Activated CD4-positive, alpha-beta T cell treated with anti-CD3 and anti-CD28 coated beads, Interleukin-2, amount 50 U/mL, for 1 hour (primary cell): Measurements from ENCODE around the gene ZSCAN5A.
"Not testable (repeated sequence)": the region's sequence is repeated elsewhere in the genome, so short reads cannot be mapped to it uniquely, and the experiment has no call there.

Source experiments
- DNase-seq: peaks from one replicate; pipeline ENCODE4 v3.0.0-alpha.2; 2020

ZSCAN5A gene, protein sequence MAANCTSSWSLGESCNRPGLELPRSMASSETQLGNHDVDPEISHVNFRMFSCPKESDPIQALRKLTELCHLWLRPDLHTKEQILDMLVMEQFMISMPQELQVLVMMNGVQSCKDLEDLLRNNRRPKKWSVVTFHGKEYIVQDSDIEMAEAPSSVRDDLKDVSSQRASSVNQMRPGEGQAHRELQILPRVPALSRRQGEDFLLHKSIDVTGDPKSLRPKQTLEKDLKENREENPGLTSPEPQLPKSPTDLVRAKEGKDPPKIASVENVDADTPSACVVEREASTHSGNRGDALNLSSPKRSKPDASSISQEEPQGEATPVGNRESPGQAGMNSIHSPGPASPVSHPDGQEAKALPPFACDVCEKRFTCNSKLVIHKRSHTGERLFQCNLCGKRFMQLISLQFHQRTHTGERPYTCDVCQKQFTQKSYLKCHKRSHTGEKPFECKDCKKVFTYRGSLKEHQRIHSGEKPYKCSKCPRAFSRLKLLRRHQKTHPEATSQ

DNA sequence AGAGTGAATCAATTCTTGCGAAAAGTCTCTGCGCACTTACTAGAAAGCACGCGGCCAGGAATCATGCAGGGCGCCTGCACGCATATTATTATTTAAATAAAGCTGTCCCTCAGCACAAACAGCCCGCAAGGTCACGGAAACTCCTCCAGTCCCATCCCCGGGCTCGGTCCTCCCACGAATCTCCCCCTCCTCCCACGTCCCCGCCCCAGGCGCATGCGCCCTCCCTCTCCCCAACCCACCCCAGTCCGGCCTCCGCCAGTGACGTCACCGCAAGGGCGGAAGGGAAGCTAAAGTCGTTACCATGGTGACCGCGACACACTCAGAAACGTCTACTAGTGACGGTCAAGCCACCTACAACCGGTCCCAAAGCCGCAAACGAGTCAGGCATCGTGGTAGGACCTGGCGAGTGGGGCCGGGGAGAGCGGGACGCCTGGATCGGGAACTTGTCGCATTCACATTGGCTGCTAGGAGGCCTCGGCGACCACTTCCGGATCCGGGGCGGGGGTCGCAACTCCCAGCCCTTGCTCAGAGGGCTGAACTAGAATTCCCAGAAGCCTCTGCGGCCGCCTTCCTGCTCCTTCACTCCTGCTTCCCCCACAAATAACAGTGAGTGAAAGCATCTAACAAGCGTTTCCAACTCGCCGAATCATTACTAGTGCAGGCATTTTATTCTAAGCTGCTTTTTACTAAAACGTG is at the start of gene ZSCAN5A:
ZSCAN5A (minus strand) TSS at position 459 of the 696 bp plus-strand sequence. CDS start 89,793 bp downstream, outside the sequence.
- DNase-seq: peak; percentile 98

DNA sequence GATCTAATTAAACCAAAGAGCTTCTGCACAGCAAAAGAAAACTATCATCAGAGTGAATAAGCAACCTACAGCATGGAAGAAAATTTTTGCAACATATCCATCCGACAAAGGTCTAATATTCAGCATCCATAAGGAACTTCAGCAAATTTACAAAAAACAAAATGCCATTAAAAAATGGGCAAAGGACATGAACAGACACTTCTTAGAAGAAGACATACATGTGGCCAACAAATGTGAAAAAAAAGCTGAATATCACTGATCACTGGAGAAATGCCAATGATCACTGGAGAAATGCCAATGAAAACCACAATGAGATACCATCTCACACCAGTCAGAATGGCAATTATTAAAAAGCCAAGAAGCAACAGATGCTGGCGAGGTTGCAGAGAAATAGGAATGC is 46.2 kb upstream of the ZSCAN5A start:
- DNase-seq: no peak

DNA sequence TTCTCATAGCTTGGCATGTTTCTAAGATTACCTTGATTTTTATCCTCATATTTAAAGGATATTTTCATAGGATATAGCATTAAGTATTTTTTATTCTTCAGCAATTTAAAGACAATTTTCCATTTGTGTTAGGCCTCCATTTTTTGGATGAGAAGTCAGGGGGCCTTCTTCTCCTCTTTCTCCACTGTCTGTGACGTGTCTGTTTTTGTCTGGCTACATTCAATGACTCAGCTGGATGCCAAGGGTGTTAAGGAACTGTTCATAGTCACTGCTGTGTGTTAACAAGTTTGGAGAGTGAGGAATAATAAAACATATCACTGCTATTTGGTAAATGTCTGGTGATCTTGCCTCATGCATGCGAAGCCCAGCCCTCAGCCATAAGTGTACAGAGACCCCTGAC is 42.3 kb upstream of the ZSCAN5A start:
- DNase-seq: no peak

DNA sequence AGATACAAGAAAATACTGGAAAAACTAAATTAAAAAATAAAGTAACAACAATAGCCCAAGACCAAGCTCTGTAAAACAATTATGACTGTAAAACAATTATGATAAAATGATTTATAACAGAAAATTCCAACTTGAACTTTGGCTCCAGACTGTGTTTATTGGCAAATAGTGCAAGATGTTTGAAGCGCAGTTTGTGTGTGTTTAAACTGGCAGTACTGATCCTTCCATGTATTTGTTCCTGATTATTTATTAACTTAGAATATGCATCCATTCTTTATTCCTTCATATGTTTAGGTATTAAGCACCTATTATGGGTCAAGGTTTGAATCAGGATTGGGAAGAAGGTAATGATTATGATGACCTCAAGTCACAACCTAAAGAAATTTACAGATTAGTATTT is 40.9 kb upstream of the ZSCAN5A start:
- DNase-seq: no peak

DNA sequence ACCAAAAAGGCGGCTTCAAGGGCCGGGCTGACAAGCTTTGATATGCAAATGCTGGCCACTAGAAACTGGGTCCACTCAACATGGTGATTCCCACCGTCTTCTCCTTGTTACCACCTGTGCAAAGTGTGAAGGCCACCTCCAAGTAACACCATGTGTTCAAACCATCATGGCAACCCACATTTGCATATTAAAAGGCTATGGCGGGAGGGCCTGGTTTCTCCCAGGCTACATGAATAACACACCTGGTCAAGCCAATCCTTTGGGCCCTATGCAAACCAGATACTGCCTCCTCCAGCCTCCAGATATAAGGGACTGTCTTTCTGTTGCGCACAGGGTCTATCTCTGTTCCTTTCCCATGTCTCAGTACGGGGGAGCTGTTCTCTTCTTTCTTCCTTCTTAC is 36.6 kb upstream of the ZSCAN5A start:
- no peak for DNase-seq

DNA sequence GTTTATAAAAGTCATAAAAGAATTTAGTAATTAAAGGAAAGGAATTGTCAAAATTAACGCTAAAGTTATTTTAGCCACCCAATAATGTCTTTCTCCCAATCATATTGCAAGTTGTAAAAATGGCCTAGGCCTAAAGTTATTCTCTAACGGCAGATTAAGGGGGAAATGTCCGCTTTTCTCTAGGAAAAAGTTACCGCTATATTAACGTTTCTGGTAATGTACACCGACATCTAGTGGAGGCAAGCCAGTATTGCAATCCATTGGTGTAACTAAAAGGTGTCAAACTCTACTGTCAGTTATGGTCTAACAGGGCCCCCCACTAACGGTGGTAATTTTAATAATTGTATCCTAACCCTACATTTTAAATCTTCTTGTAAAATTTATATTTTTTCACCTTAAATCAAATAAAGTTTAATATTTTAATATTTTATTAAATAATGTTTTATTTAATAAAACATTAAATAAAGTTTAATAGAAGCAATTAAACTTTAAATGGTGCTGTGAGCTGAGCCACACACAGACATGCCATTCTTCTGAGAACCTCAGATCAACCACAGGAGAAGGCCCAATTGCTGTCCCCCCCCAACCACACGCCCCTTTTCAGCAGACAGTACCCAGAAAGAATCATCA is 35.9 kb upstream of the ZSCAN5A start:
- DNase-seq: peak; percentile 36

DNA sequence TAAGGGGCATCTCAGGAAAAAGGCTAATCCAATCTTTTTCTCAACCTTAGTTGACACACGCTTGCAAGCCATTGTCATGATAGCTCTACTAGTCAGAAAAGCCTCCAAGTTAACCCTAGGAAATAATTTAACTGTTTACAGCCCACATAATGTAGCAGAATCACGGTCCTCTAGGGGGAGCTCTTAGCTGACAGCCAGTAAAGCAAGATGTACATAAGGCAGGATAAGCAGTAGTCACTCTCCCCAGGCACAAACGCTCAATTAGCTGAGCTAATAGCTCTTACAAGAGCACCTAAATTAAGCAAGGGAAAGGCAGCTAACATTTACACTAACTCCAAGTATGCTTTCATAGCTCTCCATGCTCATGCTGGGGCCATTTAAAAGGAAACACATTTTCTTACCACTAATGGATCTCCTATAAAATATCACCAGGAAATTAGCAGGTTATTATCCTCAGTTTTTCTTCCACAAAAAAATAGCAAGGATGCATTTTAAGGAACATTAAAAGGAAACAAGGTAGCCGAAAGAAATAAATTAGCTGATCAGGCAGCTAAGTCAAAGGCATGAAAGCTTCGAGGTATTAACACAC is 33.7 kb upstream of the ZSCAN5A start:
- no peak for DNase-seq

DNA sequence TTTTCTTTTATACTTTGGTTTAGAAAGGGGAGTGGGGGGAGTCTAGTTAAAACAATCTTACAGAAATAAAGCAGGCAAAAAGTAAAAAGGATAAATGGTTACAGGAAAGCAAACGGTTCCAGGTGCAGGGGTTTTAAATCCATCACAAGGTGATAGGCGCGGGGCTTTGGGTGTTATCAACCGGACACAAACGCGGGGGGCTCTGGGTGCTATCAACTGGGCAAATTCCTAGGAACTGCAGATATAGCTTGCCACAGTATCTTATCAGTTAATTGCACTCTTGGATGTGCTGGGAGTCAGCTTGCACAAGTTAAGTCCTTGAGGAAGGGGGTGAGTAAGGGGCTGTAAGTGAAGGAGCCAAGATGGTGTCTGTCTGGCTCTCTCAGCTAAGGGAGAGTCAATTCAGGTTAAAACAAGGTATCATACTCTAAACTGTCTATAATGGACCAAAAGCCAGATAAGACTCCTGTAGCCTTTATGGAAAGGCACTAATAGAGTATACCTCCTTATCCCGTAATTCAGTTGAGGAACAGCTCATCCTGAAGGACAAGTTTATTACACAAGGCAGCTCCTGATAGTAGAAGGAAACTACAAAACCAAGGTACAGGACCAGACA is 32.6 kb upstream of the ZSCAN5A start:
- no peak for DNase-seq

DNA sequence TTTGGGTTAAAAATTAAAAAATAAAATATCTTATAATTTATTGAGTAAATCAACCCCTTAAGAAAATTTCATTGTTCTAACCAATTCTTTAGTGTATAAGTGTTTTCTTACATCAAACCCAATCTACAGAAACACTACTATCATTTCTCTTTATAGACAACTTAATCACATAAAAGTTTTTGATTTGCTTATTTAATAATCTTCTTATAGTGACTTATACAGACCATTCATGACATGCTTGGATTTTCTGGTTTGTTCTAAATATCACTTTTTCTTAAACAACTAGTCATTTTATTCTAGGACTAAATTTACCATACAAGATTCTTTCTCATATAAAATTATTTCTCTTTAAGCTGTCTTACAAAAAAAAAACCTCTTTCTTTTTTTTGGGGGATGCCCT is 27.3 kb upstream of the ZSCAN5A start:
- DNase-seq: no peak

DNA sequence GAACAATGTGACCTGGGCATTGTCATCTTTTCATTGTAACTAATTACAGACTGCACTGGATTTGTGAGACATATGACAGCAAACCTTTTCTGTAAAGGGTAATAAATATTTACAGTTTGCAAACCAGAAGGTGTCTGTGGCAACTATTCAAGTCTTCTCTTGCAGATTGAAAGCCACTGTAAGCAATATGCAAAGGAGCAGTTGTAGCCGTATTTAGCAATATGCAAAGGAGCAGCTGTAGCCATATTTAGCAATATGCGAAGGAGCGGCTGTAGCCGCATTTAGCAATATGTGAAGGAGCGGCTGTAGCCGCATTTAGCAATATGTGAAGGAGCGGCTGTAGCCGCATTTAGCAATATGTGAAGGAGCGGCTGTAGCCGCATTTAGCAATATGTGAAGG is 24.4 kb upstream of the ZSCAN5A start:
- not testable (repeated sequence) for DNase-seq

DNA sequence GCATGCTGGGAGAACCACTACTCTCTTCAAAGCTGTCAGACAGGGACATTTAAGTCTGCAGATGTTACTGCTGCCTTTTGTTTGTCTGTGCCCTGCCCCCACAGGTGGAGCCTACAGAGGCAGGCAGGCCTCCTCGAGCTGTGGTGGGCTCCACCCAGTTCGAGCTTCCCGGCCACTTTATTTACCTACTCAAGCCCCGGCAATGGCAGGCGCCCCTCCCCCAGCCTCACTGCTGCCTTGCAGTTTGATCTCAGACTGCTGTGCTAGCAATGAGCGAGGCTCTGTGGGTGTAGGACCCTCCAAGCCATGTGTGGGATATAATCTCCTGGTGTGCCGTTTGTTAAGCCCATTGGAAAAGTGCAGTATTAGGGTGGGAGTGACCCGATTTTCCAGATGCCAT is 22.4 kb upstream of the ZSCAN5A start:
- DNase-seq: not testable (repeated sequence)

DNA sequence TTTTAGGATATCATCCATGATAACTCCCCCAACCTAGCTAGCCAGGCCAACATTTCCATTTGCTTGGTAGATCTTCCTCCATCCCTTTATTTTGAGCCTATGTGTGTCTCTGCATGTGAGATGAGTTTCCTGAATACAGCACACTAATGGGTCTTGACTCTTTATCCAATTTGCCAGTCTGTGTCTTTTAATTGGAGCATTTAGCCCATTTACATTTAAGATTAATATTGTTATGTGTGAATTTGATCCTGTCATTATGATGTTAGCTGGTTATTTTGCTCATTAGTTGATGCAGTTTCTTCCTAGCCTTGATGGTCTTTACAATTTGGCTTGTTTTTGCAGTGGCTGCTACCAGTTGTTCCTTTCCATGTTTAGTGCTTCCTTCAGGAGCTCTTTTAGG is 20.7 kb upstream of the ZSCAN5A start:
- not testable (repeated sequence) for DNase-seq

DNA sequence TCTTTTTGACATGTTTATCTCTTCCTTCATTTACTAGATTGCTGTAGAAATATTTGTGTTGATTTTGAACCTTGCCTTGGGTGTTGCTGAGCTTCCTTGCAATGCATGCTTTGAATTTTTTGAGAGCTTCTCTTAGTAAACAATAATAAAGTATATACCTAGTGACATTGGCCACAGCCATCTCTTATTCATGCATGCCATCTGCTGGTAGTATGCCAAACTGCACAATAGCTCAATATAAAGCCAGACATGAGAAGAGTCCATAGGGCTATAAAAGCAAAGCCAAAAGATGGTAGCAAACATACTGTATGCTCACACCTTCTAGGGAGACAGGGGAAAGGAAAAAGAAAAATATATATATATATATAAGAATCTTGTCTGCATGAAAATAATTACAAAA is 18.9 kb upstream of the ZSCAN5A start:
- peak; percentile 30 for DNase-seq

DNA sequence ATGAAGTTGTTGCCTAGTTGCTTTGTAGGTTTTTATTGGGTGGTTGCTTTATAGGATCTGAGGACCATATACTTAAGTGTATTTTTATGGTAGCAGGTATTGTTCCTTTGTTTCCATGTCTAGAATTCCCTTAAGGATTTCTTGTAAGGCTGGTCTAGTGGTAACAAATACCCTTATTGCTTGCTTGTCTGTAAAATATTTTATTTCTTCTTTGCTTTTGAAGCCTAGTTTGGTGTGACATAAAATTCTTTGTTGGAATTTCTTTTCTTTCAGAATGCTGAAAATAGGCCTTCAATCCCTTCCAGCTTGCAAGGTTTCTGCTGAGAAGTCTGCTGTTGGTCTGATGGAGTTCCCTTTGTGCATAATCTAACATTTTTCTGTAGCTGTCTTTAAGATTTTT is 18.1 kb upstream of the ZSCAN5A start:
- DNase-seq: no peak

DNA sequence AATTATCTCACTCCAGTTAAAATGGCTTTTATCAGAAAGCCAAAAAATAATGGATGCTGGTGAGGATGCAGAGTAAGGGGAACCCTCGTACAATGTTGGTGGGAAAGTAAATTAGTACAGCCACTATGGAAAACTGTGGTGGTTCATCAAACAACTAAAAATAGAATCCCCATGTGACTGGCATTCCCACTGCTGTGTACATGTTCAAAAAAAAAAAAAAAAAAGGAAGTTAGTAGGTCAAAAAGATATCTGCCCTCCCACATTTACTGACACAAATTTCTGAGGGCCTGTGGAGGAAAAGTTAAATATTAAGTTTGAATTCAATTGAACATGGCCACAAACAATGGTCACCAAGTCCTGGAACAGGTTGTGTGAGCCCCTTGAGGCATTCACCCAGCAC is 9.8 kb upstream of the ZSCAN5A start:
- no peak for DNase-seq

DNA sequence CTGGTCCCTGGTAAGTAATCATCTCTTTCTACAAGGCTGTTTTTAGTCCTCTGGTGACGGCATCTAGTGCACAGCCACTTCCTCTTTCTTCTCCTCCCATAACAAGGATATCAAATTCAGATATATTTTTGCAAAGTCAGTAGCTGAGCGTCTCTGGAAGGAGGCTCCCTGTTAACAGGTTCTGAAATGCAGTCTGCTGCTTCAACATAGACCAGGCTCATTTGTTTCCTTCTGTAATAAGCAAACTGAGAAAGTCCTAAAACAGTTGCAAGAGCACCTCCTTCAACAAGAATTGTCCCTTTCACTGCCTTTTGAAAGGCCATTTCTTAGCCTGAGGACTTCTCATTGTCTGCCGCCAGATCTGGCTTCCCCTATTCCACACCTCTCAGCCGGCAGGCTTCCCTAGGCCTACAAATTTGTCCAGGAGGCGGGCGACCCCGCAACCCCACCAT is 7.4 kb upstream of the ZSCAN5A start:
- DNase-seq: no peak

DNA sequence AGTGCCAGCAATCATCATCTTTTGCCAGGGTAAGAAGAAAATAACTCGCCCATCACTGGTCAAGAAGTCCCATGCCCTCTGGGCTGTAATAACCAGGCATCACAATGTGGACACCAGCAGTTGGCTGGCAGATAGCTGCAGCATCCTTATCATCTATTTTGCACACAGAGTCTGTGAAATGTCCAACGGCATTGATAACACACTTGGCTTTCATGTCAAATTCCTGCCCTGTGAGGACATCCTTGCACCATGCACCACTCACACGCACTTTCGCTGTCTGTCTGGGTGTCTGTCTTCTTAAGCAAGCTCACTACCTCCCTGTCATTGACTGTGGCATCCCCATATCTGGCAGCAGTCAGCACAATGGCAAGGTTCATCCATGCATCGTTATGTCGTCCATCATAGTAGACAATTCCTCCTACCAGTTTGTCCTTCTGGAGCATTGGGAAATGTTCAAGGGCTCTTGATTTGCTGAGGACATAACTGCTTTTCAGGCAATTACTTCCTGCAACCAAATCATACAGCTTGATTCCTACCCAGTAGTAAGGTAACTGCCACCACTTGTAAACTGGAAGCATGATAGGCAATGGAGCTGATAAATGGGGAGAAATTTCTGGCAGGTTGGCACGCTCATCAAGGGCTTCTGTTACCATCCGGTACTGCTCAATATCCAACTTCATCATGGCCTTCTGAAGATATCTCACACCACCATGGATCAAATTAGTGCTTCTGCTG is 6.8 kb upstream of the ZSCAN5A start:
- DNase-seq: no peak

DNA sequence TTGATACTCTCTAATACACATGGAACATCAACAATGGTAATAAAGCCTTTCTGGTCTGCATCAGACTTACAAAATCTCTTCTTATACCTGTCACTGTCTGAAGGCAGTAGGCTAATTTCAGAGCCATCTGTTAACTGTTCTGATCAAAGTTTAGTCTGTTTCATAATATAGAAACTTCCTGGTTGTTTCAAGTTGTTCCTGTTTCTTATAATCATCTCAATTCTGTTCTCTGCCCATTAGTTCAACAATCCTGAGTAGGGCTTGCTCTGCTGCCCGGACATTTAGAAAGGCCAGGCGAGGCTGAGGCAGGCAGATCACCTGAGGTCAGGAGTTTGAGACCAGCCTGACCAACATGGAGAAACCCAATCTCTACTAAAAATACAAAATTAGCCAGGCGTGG is 5.4 kb upstream of the ZSCAN5A start:
- DNase-seq: no peak

DNA sequence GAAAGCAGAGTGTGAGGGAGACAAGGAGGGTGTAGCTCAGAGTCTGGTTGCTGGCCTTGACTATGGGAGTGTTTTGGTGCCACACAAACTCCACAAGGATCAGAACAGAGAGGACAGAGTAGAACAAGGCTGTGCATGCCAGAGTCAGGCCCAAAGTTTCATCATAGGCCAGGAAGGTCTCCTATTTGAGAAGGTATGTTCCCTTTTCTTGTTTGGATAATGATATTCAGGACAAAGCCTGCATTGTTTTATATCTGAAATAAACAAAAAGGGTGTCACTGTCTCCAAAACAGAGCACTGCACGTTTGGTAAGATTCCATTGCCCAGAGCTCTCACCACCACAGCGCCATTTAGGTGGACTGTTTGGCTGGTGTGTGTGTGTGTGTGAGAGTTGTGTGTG is 3.1 kb upstream of the ZSCAN5A start:
- DNase-seq: no peak

DNA sequence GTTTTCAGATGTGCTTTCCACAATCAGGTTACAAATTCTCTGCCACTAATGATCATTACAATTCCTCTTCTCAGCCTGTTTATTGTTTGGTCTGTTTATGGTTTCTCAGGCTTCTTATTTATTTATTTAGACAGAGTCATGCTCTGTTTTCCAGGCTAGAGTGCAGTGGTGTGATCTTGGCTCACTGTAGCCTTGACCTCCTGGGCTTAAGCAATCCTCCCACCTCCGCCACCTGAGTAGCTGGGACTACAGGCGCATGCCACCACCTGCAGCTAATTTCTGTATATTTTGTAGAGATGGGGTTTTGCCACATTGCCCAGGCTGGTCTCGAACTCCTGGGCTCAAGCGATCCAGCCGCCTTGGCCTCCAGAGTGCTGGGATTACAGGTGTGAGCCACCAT is 2.1 kb upstream of the ZSCAN5A start:
- no peak for DNase-seq

DNA sequence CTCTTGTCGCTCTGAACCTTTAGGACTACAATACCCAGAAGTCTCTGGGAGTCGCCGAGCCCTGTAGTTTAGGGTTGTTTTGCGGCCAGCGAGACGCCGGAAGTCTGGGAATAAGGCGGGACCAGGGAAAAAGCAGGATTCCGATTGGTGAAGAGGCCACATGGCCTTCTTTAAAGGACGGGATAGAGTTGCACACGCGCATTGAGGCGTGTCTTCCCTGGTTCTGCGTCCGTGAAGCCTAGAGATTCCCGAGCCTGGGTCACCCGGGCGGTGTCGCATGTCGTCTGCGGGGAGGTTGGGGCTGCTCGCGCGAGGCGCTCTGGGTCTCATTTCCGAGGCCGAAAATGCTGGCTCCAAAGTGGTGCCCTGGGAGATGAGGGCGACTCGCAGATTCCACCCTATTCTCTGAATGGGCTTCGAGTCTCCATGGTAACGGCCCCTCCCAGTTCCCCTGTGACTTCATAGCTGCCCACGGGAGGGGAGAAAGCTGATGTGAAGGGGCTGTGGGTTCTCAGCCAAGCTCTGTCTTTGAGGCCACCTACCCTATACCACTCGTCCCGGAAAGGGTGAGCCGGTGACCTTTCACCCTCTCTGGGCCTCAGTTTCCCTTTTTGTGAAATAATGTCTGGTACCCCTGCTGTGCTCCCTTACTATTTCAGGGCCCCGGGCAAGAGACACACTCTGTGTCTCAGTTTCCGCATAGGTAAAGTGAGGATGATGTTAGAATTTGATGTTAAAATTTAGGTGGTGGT is 614 bp upstream of the ZSCAN5A start:
- peak; percentile 86 for DNase-seq
